Stimulated activated naive CD8-positive, alpha-beta T cell treated with anti-CD3 and anti-CD28 coated beads, Interleukin-15, Interleukin-2, amounts not matched to agents 100 ng/mL and 50 ng/mL, for 24 hours (primary cell): ENCODE data around the gene CEP112.
"Not testable (repeated sequence)": the region's sequence is repeated elsewhere in the genome, so short reads cannot be mapped to it uniquely, and the experiment has no call there.

ENCODE experiments used
- H3K27ac Mint-ChIP-seq: one replicate; pipeline ENCODE4 v1.8.0; 2021; ENCODE audit warnings: mild to moderate bottlenecking, mixed read lengths
- H3K27me3 Mint-ChIP-seq: one replicate; pipeline ENCODE4 v1.8.0; 2021; ENCODE audit warnings: mixed read lengths
- H3K36me3 Mint-ChIP-seq: one replicate; pipeline ENCODE4 v1.8.0; 2021; ENCODE audit warnings: low read depth, mixed read lengths
- H3K4me1 Mint-ChIP-seq: one replicate; pipeline ENCODE4 v1.8.0; 2021; ENCODE audit warnings: low read depth, mixed read lengths
- H3K4me3 Mint-ChIP-seq: one replicate; pipeline ENCODE4 v1.8.0; 2021; ENCODE audit warnings: mild to moderate bottlenecking, mixed read lengths
- H3K9me3 Mint-ChIP-seq: one replicate; pipeline ENCODE4 v1.8.0; 2021; ENCODE audit warnings: mixed read lengths

Gene CEP112

GRCh38 chr17:65699459-65699858, 492.5 kb downstream of the CEP112 start:
- Mint-ChIP-seq H3K27ac (no peak overlapping the region), H3K36me3 (no peaks in the 10 kb centered on the region), H3K4me3 (no peak overlapping the region), H3K27me3 (no peaks in the 10 kb centered on the region), H3K4me1 (no peaks in the 10 kb centered on the region), H3K9me3 (no peaks in the 10 kb centered on the region)

- no peaks in the 10 kb centered on the region for H3K36me3 Mint-ChIP-seq
- H3K27ac Mint-ChIP-seq = no peak overlapping the region
- H3K4me3 Mint-ChIP-seq = no peak overlapping the region
- no peaks in the 10 kb centered on the region for H3K27me3 Mint-ChIP-seq
- no peaks in the 10 kb centered on the region for H3K4me1 Mint-ChIP-seq
- no peaks in the 10 kb centered on the region for H3K9me3 Mint-ChIP-seq
Observed at GRCh38 chr17:65698381-65699061, 493.4 kb downstream of the CEP112 start.

GRCh38 chr17:65697661-65698060, 494.3 kb downstream of the CEP112 start:
- H3K4me1 Mint-ChIP-seq = no peaks in the 10 kb centered on the region
- H3K27ac Mint-ChIP-seq = no peak overlapping the region
- no peaks in the 10 kb centered on the region for H3K9me3 Mint-ChIP-seq
- H3K36me3 Mint-ChIP-seq = no peaks in the 10 kb centered on the region
- no peak overlapping the region for H3K4me3 Mint-ChIP-seq
- no peaks in the 10 kb centered on the region for H3K27me3 Mint-ChIP-seq

GRCh38 chr17:65696739-65697394, 495.1 kb downstream of the CEP112 start:
- Mint-ChIP-seq H3K4me1 (no peaks in the 10 kb centered on the region), H3K27me3 (no peaks in the 10 kb centered on the region), H3K9me3 (no peaks in the 10 kb centered on the region), H3K36me3 (no peaks in the 10 kb centered on the region), H3K4me3 (no peak overlapping the region), H3K27ac (no peak overlapping the region)

GRCh38 chr17:65694601-65695000, 497.3 kb downstream of the CEP112 start:
- peaks cover 7% of the 10 kb centered on the region for H3K4me1 Mint-ChIP-seq
- H3K4me3 Mint-ChIP-seq = no peak overlapping the region
- H3K27ac Mint-ChIP-seq = no peak overlapping the region
- H3K27me3 Mint-ChIP-seq = no peaks in the 10 kb centered on the region
- H3K36me3 Mint-ChIP-seq = no peaks in the 10 kb centered on the region
- H3K9me3 Mint-ChIP-seq = no peaks in the 10 kb centered on the region

- no peaks in the 10 kb centered on the region for H3K9me3 Mint-ChIP-seq
- peaks cover 7% of the 10 kb centered on the region for H3K4me1 Mint-ChIP-seq
- H3K27ac Mint-ChIP-seq = no peak overlapping the region
- H3K4me3 Mint-ChIP-seq = no peak overlapping the region
- H3K27me3 Mint-ChIP-seq = no peaks in the 10 kb centered on the region
- no peaks in the 10 kb centered on the region for H3K36me3 Mint-ChIP-seq
Observed at GRCh38 chr17:65690626-65691310, 501.2 kb downstream of the CEP112 start.

- Mint-ChIP-seq H3K4me1 (peaks cover 7% of the 10 kb centered on the region), H3K4me3 (no peak overlapping the region), H3K27ac (no peak overlapping the region), H3K9me3 (no peaks in the 10 kb centered on the region), H3K36me3 (no peaks in the 10 kb centered on the region), H3K27me3 (no peaks in the 10 kb centered on the region)
Observed at GRCh38 chr17:65688307-65688706, 503.6 kb downstream of the CEP112 start.

- Mint-ChIP-seq H3K36me3 (no peaks in the 10 kb centered on the region), H3K27me3 (no peaks in the 10 kb centered on the region), H3K27ac (no peak overlapping the region), H3K9me3 (peaks cover 5% of the 10 kb centered on the region), H3K4me1 (no peaks in the 10 kb centered on the region), H3K4me3 (no peak overlapping the region)
Observed at GRCh38 chr17:65685110-65685509, 506.8 kb downstream of the CEP112 start.

- no peaks in the 10 kb centered on the region for H3K36me3 Mint-ChIP-seq
- H3K4me3 Mint-ChIP-seq = no peak overlapping the region
- no peak overlapping the region for H3K27ac Mint-ChIP-seq
Observed at GRCh38 chr17:65684631-65685030, 507.3 kb downstream of the CEP112 start.

GRCh38 chr17:65683428-65683827, 508.5 kb downstream of the CEP112 start:
- Mint-ChIP-seq H3K27me3 (no peaks in the 10 kb centered on the region), H3K4me1 (no peaks in the 10 kb centered on the region), H3K36me3 (no peaks in the 10 kb centered on the region), H3K4me3 (no peak overlapping the region), H3K27ac (no peak overlapping the region), H3K9me3 (peaks cover 5% of the 10 kb centered on the region)

More at GRCh38 chr17:65684631-65685030, 507.3 kb downstream of the CEP112 start:
- no peaks in the 10 kb centered on the region for H3K4me1 Mint-ChIP-seq
- H3K27me3 Mint-ChIP-seq = no peaks in the 10 kb centered on the region
- peaks cover 5% of the 10 kb centered on the region for H3K9me3 Mint-ChIP-seq

- H3K27ac Mint-ChIP-seq, H3K36me3 Mint-ChIP-seq, H3K9me3 Mint-ChIP-seq, H3K27me3 Mint-ChIP-seq, H3K4me3 Mint-ChIP-seq, H3K4me1 Mint-ChIP-seq: not testable (repeated sequence)
Observed at GRCh38 chr17:65681763-65682162, 510.2 kb downstream of the CEP112 start.

- Mint-ChIP-seq H3K9me3 (peaks cover 5% of the 10 kb centered on the region), H3K4me1 (no peaks in the 10 kb centered on the region), H3K27ac (no peak overlapping the region), H3K36me3 (no peaks in the 10 kb centered on the region), H3K27me3 (no peaks in the 10 kb centered on the region), H3K4me3 (no peak overlapping the region)
Observed at GRCh38 chr17:65679165-65679845, 512.6 kb downstream of the CEP112 start.

- H3K36me3 Mint-ChIP-seq = no peaks in the 10 kb centered on the region
- H3K9me3 Mint-ChIP-seq = peaks cover 5% of the 10 kb centered on the region
- no peak overlapping the region for H3K4me3 Mint-ChIP-seq
Observed at GRCh38 chr17:65678546-65678945, 513.4 kb downstream of the CEP112 start.

GRCh38 chr17:65677932-65678331, 514.0 kb downstream of the CEP112 start:
- no peaks in the 10 kb centered on the region for H3K27me3 Mint-ChIP-seq
- no peak overlapping the region for H3K4me3 Mint-ChIP-seq
- H3K27ac Mint-ChIP-seq = no peak overlapping the region
- no peaks in the 10 kb centered on the region for H3K4me1 Mint-ChIP-seq
- peaks cover 5% of the 10 kb centered on the region for H3K9me3 Mint-ChIP-seq
- no peaks in the 10 kb centered on the region for H3K36me3 Mint-ChIP-seq

More at GRCh38 chr17:65678546-65678945, 513.4 kb downstream of the CEP112 start:
- H3K4me1 Mint-ChIP-seq = no peaks in the 10 kb centered on the region
- no peak overlapping the region for H3K27ac Mint-ChIP-seq
- H3K27me3 Mint-ChIP-seq = no peaks in the 10 kb centered on the region
